Stimulated activated CD8-positive, alpha-beta memory T cell treated with anti-CD3 and anti-CD28 coated beads, Interleukin-7, amount 100 ng/mL, for 24 hours (primary cell): ENCODE results near the gene PSMD12.
"Not testable (repeated sequence)": the region's sequence is repeated elsewhere in the genome, so short reads cannot be mapped to it uniquely, and the experiment has no call there.

Source experiments
- DNase-seq: peaks from one replicate; pipeline ENCODE4 v3.0.0-alpha.2; 2020; ENCODE audit warnings: low read depth

Gene PSMD12

GRCh38 chr17:67358612-67359011 is 7.8 kb downstream of the PSMD12 start:
- no peak for DNase-seq

DNA sequence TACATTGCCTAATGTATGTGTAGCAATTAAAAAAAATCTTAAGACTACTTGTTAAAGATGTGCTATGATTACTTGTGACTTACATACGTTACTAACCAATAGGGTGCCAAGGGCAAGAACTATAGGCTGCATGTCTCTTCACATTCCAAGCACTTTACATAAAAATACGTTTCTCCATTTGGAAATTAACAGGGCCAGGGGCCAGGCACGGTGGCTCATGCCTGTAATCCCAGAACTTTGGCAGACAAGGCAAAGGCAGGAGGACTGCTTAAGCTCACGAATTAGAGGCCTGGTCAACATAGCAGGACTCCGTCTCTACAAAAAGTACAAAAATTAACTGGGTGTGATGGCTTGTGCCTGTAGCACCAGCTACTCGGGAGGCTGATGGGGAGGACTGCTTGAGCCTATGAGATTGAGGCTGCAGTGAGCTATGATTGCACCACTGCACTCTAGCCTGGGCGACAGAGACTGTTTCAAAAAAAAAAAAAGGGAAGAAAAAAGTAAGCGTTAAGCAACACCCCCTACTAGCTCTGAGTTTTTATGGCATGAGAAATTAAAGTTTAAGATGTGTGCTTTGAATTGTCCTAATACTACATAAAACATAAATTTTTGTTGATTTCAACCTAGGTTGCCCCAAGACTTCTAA is 12.3 kb downstream of the PSMD12 start:
- DNase-seq = no peak

DNA sequence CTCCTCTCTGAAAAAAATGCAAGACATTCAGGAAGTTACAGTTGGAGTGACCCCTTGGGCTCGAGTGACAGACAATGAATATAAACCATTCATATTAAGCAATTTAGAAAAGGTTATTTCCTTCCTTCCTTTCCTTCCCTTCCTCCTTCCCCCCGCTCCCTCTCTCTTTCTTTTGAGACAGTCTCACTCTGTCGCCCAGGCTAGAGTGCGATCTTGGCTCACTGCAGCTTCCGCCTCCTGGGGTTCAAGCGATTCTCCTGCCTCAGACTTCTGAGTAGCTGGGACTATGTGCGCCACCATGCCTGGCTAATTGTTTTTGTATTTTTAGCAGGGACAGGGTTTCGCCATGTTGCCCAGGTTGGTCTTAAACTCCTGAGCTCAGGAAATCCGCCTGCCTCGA is 13.2 kb downstream of the PSMD12 start:
- DNase-seq = no peak

DNA sequence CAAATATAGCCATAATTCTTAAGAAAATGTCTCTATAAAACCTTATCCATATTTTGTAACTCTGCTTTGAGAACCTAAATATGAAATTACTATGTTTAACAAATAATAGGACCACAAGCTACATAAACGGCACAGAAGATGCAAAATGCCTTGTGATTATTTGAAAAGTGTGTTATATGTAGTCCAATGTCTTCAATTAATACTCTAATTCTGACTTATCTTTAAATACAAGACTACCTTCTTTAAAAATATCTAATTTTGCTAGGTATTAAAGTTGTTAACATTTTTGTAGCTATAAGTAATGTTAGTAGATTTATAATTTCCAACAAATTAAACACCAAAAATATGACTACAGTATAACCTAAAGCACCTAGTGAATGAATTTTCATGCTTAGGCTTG is 17.0 kb downstream of the PSMD12 start:
- no peak for DNase-seq

DNA sequence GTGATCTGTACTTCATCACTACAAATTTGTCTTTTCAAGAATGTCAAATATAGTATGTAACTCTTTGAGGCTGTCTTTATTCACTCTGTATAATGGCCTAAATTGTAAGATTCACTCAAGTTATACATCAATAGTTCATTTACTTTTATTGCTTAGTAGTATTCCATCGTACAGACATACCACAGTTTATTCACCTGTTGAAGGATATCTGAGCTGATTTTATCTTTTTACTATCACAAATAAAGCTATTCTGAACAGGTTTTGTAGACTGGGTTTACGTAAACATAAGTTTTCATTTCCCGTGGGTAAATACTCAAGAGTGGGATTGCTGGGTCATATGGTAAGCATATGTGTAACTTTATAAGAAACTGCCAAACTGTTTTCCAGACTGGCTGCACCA is 18.6 kb downstream of the PSMD12 start:
- no peak for DNase-seq

- no peak for DNase-seq
Measured at GRCh38 chr17:67343237-67343636, 23.1 kb downstream of the PSMD12 start.

GRCh38 chr17:67338353-67338752 is 28.0 kb downstream of the PSMD12 start:
- DNase-seq = not testable (repeated sequence)

DNA sequence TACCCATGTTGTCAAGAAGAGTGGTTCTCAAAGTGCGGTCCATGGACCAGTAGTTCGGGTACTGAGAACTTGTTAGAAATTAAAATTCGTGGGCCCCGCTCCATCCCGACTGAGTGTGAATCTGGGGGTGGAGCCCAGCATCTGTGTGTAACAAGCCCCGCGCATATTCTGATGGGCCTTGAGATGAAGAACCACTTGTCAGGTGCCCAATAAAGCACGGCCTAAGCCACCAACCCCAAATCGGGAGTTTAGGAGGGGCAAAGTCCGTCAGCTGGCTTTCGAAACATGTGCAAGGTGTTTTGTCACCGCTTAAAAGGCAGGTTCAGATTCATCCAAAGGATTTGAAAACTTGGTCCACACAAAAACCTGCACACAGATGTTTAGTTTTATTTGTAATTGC is 29.5 kb downstream of the PSMD12 start:
- DNase-seq = no peak

- DNase-seq = no peak
Measured at GRCh38 chr17:67335245-67335835, 31.0 kb downstream of the PSMD12 start.

GRCh38 chr17:67332162-67332508 is 34.2 kb downstream of the PSMD12 start:
- not testable (repeated sequence) for DNase-seq

- not testable (repeated sequence) for DNase-seq
Measured at GRCh38 chr17:67331381-67332161, 34.8 kb downstream of the PSMD12 start.

- DNase-seq = no peak
Measured at GRCh38 chr17:67328026-67328425, 38.4 kb downstream of the PSMD12 start.

- DNase-seq = not testable (repeated sequence)
Measured at GRCh38 chr17:67326959-67327745, 39.2 kb downstream of the PSMD12 start.

GRCh38 chr17:67326440-67326839 is 39.9 kb downstream of the PSMD12 start:
- DNase-seq = no peak

- no peak for DNase-seq
Measured at GRCh38 chr17:67324330-67324729, 42.0 kb downstream of the PSMD12 start.

DNA sequence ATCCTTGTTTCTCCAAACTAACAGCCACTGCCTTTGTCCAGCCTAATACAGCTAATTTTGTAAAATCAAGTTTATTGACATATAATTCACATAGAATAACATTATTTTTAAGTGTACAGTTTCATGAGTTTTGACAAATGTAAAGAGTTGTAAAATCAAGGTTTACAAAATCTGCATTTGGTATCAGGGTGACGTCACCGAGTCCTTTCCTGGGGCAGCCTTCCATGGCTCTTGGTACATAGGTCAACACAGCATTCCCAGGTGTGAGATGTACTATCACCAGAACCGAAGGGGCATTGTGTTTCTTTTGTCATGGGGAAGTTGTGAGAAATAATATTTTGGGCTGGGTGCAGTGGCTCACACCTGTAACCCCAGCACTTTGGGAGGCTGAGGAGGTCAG is 42.9 kb downstream of the PSMD12 start:
- no peak for DNase-seq

DNA sequence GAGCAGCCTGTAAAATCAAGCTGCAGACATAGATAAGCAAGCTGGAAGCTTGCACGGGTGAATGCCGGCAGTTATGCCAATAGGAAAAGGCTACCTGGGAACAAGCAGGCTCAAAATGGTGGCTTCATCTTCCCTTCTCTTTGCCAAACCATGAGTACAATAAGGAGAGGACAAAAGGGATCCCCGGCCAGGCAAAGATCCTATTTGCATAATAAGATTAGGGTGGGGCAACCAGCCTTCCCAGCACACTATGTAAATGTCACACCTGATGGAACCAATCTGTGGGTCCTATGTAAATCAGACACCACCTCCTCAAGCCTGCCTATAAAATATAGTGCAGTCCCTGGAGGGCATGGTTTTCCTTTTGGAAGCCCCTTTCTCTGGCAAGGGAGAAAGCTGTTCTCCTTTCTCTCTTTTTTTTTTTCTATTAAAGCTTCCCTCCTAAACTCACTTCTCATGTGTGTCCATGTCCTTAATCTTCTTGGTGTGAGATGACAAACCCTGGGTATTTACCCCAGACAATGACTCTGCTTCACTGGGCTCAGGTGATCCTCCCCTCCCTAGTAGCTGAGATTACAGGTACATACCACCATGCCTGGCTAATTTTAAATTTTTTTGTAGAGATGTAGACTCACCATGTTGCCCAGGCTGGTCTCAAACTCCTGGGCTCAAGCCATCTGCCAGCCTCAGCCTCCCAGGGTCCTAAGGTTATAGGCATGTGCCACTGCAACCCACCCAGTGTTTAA is 44.2 kb downstream of the PSMD12 start:
- DNase-seq = no peak

DNA sequence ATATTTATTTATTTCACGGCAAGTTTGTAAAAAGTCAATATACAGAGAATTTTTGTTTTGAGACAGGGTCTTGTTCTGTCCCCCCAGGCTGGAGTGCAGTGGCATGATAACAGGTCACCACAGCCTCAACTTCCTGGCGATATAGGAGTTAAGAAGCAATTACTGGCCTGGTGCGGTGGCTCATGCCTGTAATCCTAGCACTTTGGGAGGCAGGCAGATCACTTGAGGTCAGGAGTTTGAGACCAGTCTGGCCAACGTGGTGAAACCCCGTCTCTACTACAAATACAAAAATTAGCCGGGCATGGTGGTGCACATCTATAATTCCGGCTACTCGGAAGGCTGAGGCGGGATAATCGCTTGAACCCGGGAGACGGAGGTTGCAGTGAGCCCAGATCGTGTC is 44.9 kb downstream of the PSMD12 start:
- not testable (repeated sequence) for DNase-seq

DNA sequence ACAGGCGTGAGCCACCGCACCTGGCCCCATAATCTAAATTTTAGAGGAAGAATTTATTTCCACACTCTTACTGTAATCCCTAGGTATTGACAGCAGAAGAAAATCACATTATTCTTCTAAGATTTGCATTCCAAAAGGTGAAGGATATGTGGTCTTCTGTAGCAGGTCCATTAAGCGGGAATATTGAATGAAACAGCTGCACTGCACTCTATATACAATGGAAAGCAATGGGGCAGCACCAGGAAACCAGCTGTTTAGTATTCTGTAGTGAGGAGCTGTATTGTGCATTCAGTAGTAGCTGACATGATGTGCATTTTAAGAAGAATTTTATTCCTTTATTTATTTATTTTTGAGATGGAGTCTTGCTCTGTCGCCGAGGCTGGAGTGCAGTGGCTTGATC is 49.6 kb downstream of the PSMD12 start:
- no peak for DNase-seq

- DNase-seq = no peak
Measured at GRCh38 chr17:67315865-67316264, 50.5 kb downstream of the PSMD12 start.

- DNase-seq = no peak
Measured at GRCh38 chr17:67312265-67312664, 54.1 kb downstream of the PSMD12 start.

DNA sequence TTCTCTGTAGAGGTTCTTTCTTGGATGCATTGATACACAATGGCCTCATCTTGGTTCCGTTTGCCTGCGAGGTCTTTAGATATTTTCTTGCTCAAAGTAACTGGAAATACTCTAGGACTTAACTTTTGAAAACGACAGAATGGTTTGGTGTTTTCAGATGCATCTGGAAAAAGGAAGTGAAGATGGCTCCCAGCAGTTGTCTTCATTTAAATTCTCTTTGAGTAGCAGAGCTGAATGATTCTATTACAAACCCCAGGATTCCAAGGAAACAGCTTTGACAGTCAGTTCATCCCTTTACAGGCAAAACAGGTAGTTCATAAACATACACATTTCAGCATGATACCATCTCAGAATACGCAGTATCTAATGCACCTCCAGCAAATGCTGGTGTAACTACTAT is 54.8 kb downstream of the PSMD12 start:
- no peak for DNase-seq
